CD4-positive, alpha-beta T cell treated with Interleukin-12 subunit alpha and Interleukin-12 subunit beta, for 1 hour (primary cell): Measurements from ENCODE around the gene ADCY6.
"Not testable (repeated sequence)": the region's sequence is repeated elsewhere in the genome, so short reads cannot be mapped to it uniquely, and the experiment has no call there.

Experiments
- DNase-seq: peaks from one replicate; pipeline ENCODE4 v3.0.0-alpha.2; 2020

Gene ADCY6

DNA sequence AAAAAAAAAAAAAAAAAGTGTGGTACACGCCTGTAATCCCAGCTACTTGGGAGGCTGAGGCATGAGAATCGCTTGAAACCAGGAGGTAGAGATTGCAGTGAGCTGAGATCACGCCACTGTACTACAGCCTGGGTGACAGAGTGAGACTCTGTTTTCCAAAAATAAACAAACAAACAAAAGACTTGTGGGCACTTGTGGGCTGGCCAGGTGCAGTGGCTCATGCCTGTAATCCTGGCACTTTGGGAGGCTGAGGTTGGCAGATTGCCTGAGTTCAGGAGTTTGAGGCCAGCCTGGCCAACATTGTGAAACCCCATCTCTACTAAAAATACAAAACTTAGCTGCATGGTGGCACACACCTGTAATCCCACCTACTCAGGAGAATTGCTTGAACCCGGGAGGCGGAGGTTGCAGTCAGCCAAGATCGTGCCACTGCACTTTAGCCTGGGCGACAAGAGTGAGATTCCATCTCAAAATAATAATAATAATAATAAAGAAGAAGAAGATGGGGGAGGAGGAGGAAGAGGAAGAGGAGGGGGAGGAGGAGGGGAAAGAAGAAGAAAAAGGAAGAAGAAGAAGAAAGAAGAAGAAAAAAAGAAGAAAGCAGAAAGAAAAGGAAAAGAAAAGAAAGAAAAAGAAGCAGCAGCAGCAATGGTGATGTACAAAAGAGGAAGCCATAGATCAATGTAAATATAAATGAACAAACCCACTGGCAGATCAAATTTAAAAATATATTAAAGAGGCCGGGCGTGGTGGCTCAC is 44.5 kb downstream of the ADCY6 start:
- DNase-seq = no peak

DNA sequence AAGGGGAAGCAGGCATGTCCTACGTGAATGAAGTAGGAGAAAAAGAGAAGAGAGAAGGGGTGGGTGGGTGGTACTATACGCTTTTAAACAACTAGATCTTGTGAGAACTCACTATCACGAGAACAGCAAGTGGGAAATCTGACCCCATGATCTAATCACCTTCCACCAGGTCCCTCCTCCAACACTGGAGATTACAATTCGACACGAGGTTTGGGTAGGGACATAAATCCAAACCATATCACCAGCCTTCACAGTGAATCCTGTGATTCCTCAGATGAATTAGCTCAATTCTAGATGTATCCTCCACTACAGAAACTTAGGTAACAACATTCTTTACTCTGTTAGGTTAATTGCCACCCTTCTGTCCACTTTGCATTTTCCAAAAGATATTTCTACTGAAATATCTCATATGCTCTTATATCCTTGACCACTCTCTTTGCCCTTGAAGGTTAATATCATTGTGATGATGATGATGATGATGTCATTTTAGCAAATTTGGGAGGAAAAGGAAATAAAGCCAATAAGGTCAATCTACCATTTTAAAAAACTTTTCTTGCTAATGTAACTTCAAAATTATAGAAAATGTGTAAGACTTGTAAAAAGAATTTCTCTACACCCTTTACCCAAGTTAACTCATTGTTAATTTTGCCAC is 49.1 kb downstream of the ADCY6 start:
- DNase-seq = no peak

DNA sequence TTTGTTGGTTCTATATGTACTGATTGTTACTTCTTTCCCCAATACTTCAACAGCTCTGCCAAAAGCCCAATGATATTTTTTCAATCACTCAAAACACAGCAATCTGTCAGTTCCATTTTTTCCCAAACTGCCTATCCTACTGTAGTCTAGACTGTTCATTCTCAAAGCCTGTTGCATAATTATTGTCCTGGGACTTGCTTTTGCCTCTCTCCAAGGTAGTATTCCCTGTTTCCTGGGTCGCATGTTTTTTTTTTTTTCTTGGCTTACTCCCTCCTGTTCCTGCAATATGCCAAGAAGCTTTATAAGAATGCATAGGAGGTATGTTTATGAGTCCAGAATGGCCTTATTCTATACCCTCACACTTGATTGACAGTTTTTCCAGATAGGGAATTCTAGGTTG is 52.4 kb downstream of the ADCY6 start:
- no peak for DNase-seq

DNA sequence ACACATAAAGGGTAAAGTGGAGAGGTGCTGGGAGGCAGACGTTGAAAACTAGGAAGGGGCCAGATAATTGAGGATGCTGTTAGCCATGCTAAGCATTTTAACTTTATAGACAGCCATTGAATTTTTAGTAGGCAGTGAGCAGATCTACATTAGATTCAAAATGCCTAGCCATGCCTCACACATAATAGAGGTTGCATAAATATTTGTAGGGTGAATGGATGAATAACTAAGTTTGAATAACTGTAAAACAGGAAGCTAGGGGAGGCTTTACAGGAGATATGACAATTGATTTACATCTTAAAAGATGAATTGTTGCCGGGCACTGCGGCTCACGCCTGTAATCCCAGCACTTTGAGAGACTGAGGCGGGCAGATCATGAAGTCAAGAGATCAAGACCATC is 60.1 kb downstream of the ADCY6 start:
- no peak for DNase-seq

DNA sequence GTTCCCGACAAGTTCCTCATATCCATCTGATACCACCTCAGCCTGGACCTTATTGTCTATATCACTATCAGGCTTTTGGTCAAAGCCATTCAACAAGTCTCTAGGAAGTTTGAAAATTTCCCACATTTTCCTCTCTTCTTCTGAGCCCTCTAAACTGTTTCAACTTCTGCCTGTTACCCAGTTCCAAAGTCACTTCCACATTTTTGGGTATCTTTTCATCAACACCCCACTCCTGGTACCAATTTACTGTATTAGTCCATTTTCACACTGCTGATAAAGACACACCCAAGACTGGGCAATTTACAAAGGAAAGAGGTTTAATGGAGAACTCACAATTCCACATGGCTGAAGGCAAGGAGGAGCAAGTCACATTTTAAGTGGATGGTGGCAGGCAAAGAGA is 68.2 kb downstream of the ADCY6 start:
- not testable (repeated sequence) for DNase-seq

DNA sequence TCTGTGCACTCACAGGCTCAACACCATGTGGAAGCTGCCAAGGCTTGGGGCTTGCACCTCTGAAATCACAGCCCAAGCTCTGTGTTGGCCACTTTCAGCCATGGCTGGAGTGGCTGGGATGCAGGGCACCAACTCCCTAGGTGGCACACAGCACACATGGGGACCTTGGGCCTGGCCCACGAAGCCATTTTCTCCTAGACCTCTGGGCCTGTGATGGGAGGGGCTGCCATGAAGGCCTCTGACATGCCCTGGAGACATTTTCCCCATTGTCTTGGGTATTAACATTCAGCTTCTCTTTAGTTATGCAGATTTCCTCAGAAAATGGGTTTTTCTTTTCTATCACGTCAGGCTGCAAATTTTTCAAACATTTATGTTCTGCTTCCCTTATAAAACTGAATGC is 68.7 kb downstream of the ADCY6 start:
- DNase-seq = not testable (repeated sequence)

DNA sequence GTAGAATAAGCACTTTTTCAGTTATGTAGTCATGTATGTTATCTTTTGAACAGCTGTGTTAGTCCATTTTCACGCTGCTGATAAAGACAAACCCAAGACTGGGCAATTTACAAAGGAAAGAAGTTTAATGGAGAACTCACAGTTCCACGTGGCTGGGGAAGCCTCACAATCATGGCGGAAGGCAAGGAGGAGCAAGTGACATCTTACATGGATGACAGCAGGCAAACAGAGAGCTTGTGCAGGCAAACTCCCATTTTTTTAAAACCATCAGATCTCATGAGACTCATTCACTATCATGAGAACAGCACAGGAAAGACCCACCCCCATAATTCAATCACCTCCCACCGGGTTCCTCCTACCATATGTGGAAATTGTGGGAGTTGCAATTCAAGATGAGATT is 69.9 kb downstream of the ADCY6 start:
- not testable (repeated sequence) for DNase-seq

DNA sequence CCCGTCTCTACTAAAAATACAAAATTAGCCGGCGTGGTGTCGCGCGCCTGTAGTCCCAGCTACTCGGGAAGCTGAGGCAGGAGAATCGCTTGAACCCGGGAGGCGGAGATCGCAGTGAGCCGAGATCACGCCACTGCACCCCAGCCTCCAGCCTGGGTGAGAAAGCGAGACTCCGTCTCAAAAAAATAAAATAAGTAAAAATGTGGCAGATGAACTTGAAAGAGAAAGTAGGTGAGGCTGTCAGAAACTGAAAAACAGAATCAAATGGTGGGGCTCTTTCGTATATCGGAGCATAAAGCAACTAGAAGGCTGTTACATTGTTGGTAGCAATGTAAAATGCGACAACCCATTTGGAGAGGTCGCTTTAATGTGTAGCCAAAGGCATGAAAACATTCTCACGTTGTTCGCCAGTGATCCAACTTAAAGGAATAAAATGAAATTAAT is 71.6 kb downstream of the ADCY6 start:
- no peak for DNase-seq

DNA sequence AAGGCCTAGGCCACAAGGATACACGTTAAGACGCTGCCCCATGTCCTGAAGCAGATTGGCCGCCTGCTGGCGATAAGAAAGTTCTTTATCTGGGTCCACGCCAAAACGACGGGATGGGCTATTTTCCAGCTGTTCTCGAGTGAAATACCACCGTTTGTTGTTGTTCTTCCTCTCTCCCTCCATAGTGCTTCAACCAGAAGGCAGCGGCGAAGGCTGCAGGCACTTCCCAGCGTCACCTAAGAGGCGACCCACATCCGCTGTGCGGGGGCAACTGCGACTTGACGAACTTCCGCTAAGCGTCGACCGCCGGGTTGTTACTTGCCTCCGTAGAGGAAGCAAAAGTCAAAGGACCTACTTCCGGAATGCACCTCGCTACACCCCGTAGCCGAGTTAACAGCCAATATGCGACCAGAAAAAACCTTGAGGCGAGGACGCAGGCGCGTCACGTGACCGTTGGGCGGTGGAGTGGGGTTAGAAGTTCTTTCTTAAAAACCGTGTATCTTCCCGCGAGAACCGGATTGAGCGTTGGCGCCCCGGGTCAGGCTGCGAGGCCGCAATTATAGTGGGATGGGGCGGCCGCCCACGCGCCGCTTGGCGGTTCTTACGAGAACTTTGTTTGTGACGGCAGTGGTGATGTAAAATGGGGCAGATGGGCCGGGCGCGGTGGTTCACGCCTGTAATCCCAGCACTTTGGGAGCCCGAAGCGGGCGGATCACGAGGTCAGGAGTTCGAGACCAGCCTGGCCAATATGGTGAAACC is 72.2 kb downstream of the ADCY6 start, which contains the start of gene CCNT1:
Gene CCNT1 (minus strand): TSS at position 215 of the 759 bp plus-strand sequence. CDS start 32 bp downstream, at position 183.
- peak; percentile 99 for DNase-seq
